ENCODE data around the gene TDP1.
"Not testable (repeated sequence)": the region's sequence is repeated elsewhere in the genome, so short reads cannot be mapped to it uniquely, and the experiment has no call there.

TDP1 gene

GRCh38 chr14:90087433-90087832 is 131.7 kb downstream of the TDP1 start:
- DNase-seq (ENCODE audit: extremely low read depth, low read depth): no peak
- TF ChIP-seq, protein P1, sequence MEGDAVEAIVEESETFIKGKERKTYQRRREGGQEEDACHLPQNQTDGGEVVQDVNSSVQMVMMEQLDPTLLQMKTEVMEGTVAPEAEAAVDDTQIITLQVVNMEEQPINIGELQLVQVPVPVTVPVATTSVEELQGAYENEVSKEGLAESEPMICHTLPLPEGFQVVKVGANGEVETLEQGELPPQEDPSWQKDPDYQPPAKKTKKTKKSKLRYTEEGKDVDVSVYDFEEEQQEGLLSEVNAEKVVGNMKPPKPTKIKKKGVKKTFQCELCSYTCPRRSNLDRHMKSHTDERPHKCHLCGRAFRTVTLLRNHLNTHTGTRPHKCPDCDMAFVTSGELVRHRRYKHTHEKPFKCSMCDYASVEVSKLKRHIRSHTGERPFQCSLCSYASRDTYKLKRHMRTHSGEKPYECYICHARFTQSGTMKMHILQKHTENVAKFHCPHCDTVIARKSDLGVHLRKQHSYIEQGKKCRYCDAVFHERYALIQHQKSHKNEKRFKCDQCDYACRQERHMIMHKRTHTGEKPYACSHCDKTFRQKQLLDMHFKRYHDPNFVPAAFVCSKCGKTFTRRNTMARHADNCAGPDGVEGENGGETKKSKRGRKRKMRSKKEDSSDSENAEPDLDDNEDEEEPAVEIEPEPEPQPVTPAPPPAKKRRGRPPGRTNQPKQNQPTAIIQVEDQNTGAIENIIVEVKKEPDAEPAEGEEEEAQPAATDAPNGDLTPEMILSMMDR (IDR thresholded peaks at IDR 0.05; ENCODE audit: low read depth, low read length, missing control alignments): no peak
- H3K4me3 ChIP-seq (replicated peaks; ENCODE audit: low read depth, low read length): no peak overlapping the region

GRCh38 chr14:90088176-90088575 is 132.4 kb downstream of the TDP1 start:
- H3K4me3 ChIP-seq (replicated peaks; ENCODE audit: low read depth, low read length): no peak overlapping the region
- DNase-seq (ENCODE audit: extremely low read depth, low read depth): no peak
- TF ChIP-seq, protein P1 (IDR thresholded peaks at IDR 0.05; ENCODE audit: low read depth, low read length, missing control alignments): no peak

DNA sequence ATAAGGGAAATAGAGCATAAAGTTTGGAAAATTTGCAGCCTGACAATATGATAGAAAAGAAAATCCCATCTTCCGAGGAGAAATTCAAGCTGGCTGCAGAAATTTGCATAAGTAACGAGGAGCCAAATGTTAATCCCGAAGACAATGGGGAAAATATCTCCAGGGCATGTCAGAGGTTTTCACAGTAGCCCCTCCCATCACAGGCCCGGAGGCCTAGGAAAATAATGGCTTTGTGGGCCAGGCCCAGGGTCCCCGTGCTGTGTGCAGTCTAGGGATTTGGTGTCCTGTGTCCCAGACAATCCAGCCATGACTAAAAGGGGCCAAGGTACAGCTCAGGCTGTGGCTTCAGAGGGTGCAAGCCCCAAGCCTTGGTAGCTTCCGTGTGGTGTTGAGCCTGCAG is 133.8 kb downstream of the TDP1 start:
- not testable (repeated sequence) for DNase-seq (ENCODE audit: extremely low read depth, low read depth); H3K4me3 ChIP-seq (replicated peaks; ENCODE audit: low read depth, low read length)

DNA sequence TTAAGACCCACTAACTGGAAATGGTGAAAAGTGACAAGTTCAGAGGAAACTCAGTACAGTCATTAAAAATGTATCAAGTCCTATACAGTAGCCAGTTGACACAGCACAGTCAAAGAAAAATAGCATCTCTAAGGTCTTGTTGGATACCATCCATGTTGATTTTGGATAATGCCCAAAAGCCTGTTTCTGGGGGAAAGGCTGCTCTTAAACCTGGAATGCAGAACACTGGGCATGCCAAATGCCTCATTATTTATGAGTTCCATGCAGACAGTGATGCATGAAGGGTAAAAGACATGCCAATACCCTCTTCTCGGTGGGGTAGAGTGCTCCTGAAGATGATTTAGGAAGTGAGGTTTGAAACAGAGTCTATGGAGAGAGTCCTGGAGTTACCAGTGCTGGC is 135.7 kb downstream of the TDP1 start:
- no peak for DNase-seq (ENCODE audit: extremely low read depth, low read depth)
- H3K4me3 ChIP-seq (replicated peaks; ENCODE audit: low read depth, low read length): no peak overlapping the region
- TF ChIP-seq, protein P1 (IDR thresholded peaks at IDR 0.05; ENCODE audit: low read depth, low read length, missing control alignments): no peak

GRCh38 chr14:90093942-90094595 is 138.3 kb downstream of the TDP1 start:
- no peak for DNase-seq (ENCODE audit: extremely low read depth, low read depth)
- TF ChIP-seq, protein P1 (IDR thresholded peaks at IDR 0.05; ENCODE audit: low read depth, low read length, missing control alignments): no peak
- H3K4me3 ChIP-seq (replicated peaks; ENCODE audit: low read depth, low read length): no peak overlapping the region

All from HFF-Myc (cell line).